Measurements from ENCODE around the gene DPP10.

Gene DPP10

DNA sequence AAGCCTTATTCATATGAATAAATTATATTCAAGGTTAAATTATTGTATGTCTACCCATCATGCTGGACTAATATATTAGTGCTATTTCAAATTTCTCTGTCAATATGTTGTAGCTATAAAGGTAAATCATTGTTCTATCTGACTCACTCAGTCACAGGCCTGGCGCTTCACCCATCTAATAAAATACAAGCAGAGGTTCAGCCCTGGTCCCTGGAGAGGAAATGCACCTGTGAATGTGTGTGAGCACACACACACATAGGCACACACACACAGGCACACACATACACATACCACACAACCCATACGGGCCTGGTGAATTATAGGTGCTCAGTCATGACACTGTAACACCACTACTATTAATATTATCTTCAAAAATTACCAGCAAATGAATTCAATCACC lies 1396.1 kb downstream of the DPP10 start:
- Mint-ChIP-seq H3K9me3 (peaks cover 10% of the 10 kb centered on the region), H3K27ac (no peak overlapping the region), H3K27me3 (ENCODE audit: low read depth) (no peaks in the 10 kb centered on the region), H3K4me1 (ENCODE audit: low read depth) (no peaks in the 10 kb centered on the region), H3K36me3 (ENCODE audit: low read depth) (no peaks in the 10 kb centered on the region), H3K4me3 (no peak overlapping the region)

DNA sequence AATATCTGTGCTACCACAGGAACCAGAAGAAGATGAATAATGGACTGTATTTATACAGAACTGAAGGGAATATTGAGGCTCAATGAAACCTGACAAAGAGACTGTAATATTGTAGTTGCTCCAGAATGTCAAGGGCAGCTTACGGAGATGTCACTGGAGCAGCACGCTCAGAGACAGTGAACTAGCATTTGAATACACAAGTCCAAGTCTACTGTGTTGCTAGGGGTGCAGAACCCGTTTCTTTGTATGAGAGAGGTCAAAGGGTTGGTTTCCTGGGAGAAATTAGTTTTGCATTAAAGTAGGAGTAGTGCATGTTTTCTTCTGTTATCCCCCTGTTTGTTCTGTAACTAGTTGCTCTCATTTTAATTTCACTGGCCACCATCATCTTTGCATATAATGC lies 1399.9 kb downstream of the DPP10 start:
- H3K27ac Mint-ChIP-seq = no peak overlapping the region
- H3K4me1 Mint-ChIP-seq (ENCODE audit: low read depth) = no peaks in the 10 kb centered on the region
- H3K9me3 Mint-ChIP-seq = peaks cover 15% of the 10 kb centered on the region
- no peaks in the 10 kb centered on the region for H3K27me3 Mint-ChIP-seq (ENCODE audit: low read depth)
- no peaks in the 10 kb centered on the region for H3K36me3 Mint-ChIP-seq (ENCODE audit: low read depth)
- H3K4me3 Mint-ChIP-seq = no peak overlapping the region

DNA sequence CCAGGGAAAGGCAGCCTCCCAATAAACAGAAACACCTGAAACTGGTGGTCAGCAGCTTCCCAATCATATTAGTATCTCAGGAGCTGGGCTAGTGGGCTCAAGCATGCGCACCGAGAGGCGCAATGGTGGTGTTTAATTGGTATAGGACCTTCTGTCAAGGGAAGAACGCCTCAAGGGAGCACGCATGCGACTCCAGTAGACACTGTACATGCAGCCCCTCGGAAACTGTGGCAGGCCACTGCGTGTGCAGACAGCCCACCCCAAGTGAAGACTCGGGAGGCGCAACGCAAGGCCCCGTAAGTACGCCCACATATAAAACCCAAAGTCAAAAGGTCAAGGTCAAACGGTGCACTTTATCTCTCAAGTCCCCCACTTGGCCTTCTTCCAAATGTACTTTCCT lies 1405.8 kb downstream of the DPP10 start:
- H3K27ac Mint-ChIP-seq = no peak overlapping the region
- no peak overlapping the region for H3K4me3 Mint-ChIP-seq
- H3K36me3 Mint-ChIP-seq (ENCODE audit: low read depth) = no peaks in the 10 kb centered on the region
- H3K9me3 Mint-ChIP-seq = peaks cover 21% of the 10 kb centered on the region
- no peaks in the 10 kb centered on the region for H3K4me1 Mint-ChIP-seq (ENCODE audit: low read depth)
- no peaks in the 10 kb centered on the region for H3K27me3 Mint-ChIP-seq (ENCODE audit: low read depth)

DNA sequence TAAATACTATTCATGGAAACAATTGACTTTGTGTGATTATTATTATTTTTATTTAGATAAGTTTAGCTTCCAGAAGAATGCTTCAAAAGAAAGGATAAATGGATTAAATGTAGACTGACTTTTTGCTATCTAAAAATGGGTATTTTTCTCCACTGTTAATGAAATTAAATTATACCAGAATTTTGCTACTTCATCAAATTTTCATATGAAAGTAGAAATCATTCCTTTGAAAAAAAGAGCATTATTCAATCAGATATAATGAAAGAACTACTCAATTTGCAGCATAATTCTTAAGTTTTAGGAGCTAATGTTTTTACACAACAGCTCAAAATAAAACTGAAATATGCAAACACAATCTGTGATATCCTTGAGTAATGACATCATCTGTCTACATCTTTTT lies 1424.6 kb downstream of the DPP10 start:
- no peak overlapping the region for H3K27ac Mint-ChIP-seq
- no peaks in the 10 kb centered on the region for H3K9me3 Mint-ChIP-seq
- no peak overlapping the region for H3K4me3 Mint-ChIP-seq
- no peaks in the 10 kb centered on the region for H3K27me3 Mint-ChIP-seq (ENCODE audit: low read depth)
- H3K36me3 Mint-ChIP-seq (ENCODE audit: low read depth) = no peaks in the 10 kb centered on the region
- no peaks in the 10 kb centered on the region for H3K4me1 Mint-ChIP-seq (ENCODE audit: low read depth)

DNA sequence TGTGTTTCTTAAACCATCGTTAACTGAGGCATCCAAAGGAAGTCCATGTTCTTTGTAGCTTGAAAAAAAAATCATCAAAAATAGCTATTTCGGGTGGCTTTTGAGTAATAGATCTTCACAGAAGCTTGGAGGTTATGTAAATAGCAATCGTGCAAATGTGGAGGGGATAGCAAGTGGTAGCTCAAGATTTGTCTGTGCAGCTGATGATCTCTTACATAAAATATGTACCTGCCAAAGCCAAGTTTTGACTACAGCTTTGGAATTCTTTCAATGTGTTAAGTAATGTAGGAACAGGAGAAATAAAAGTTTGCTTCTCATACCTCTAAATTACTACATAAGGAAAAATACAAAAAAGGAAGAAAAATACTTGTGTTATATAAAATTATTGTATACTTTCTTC lies 1432.0 kb downstream of the DPP10 start:
- H3K4me1 Mint-ChIP-seq (ENCODE audit: low read depth) = no peaks in the 10 kb centered on the region
- H3K4me3 Mint-ChIP-seq = no peak overlapping the region
- H3K9me3 Mint-ChIP-seq = peaks cover 11% of the 10 kb centered on the region
- no peaks in the 10 kb centered on the region for H3K36me3 Mint-ChIP-seq (ENCODE audit: low read depth)
- no peak overlapping the region for H3K27ac Mint-ChIP-seq
- no peaks in the 10 kb centered on the region for H3K27me3 Mint-ChIP-seq (ENCODE audit: low read depth)

DNA sequence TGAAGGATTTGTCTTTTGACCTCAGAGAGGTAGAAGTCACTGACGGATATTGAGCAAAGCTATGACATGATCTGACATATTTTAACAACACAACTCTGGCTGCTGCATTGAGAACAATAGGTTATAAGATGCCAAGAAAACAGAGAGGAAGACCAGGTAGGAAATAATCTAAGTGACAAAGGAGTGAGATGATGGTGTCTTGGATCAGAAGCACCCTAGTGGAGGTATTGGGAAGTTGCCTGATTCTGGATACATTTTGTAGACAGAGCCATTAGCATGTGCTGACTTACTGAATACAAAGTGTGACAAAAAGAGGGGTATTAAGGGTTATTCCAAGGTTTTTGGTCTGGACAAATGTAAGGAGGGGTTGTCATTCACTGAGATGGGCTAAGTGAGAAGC lies 1438.1 kb downstream of the DPP10 start:
- Mint-ChIP-seq H3K27ac (no peak overlapping the region), H3K36me3 (ENCODE audit: low read depth) (no peaks in the 10 kb centered on the region), H3K4me1 (ENCODE audit: low read depth) (no peaks in the 10 kb centered on the region), H3K27me3 (ENCODE audit: low read depth) (no peaks in the 10 kb centered on the region), H3K9me3 (peaks cover 9% of the 10 kb centered on the region), H3K4me3 (no peak overlapping the region)

DNA sequence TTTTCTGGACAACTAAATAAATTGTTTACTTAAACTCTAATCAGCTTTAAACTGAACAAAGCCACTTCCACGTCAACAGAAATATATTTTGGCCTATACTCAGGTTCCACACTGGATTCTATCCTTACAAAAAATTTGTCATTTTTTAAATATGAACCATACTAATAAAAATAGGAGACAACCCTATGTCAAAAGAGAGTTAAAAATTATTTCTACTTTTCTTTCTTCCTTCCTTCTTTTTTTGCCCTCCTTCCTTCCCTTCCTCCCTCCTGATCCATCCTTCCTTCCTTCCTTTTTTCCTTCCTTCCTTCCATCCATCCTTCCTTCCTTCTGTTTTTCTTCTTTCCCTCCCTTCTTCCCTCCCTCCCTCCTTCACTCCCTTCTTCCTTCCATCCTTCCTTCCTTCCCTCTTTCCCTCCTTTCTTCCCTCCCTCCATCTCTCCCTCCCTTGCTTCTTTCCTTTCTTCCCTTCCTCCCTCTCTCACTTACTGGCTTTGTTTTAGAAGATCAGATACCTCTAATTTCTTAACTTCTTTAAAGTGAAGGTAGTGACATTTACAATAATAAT lies 1444.9 kb downstream of the DPP10 start:
- H3K9me3 Mint-ChIP-seq = peaks cover 26% of the 10 kb centered on the region
- H3K36me3 Mint-ChIP-seq (ENCODE audit: low read depth) = no peaks in the 10 kb centered on the region
- no peak overlapping the region for H3K27ac Mint-ChIP-seq
- H3K4me1 Mint-ChIP-seq (ENCODE audit: low read depth) = no peaks in the 10 kb centered on the region
- H3K4me3 Mint-ChIP-seq = no peak overlapping the region
- H3K27me3 Mint-ChIP-seq (ENCODE audit: low read depth) = no peaks in the 10 kb centered on the region
